ENCODE data around the gene ABCB8. TPM values are rescaled to one million over a fixed set of nuclear protein-coding genes. Genes with fewer than 3 reads are reported as not detected.

Gene ABCB8
- total and polyA plus RNA-seq, 2 of the 8 experiments (the other 6 are each of a cell fraction or from before 2014, with no cell fraction given) = 17.7 to 27.0 TPM

- Histone ChIP-seq H2BK120ac (replicated peaks; ENCODE audit: low read depth, low read length) (no peak overlapping the region), H3K23ac (ENCODE audit: insufficient read length) (no peak overlapping the region), H4K5ac (ENCODE audit: insufficient read length, low read depth, low read length) (no peak overlapping the region), H2BK15ac (ENCODE audit: low read length) (0 out of 2 replicates have a peak overlapping the region, but pooled peaks have one; percentile 18), H3K9ac (replicated peaks in 1 of 4; ENCODE audit: extremely low read depth in 1 of 4, low read depth in 3 of 4, low read length in 3 of 4) (no peak overlapping the region), H2AFZ (ENCODE audit: low read length) (no peak overlapping the region), H3K79me2 (ENCODE audit: control insufficient read depth in 1 of 2, insufficient read depth in 2 of 2, low read length in 2 of 2) (no peaks in the 10 kb centered on the region), H3K36me3 (ENCODE audit: control insufficient read depth in 2 of 4, insufficient read depth in 4 of 4, low read length in 3 of 4) (no peaks in the 10 kb centered on the region), H2BK5ac (ENCODE audit: low read depth, low read length) (peak overlapping the region; percentile 52; the same call in 1 of the 2 replicates), H3K56ac (replicated peaks; ENCODE audit: insufficient read length, low read depth, low read length) (no peak overlapping the region), H2AK5ac (ENCODE audit: low read depth, low read length) (no peak overlapping the region), H3K23me2 (ENCODE audit: low read depth, low read length) (peaks cover 5% of the 10 kb centered on the region; the same call in 1 of the 2 replicates), H3K4me3 (ENCODE audit: extremely low read depth in 1 of 4, insufficient read depth in 2 of 4, low read depth in 3 of 4, low read length in 4 of 4) (no peak overlapping the region), H3K9me3 (ENCODE audit: insufficient read depth in 2 of 2, low read depth in 1 of 2, low read length in 1 of 2) (no peaks in the 10 kb centered on the region), H3K4ac (replicated peaks; ENCODE audit: insufficient read length, low read depth, low read length) (no peak overlapping the region), H3K27ac (ENCODE audit: low read depth, low read length) (no peak overlapping the region), H3K79me1 (ENCODE audit: low read depth, low read length) (no peaks in the 10 kb centered on the region), H4K91ac (replicated peaks; ENCODE audit: insufficient read length, low read length) (peak overlapping the region; percentile 49), H4K20me1 (replicated peaks in 1 of 2; ENCODE audit: control insufficient read depth in 1 of 2, insufficient read depth in 2 of 2, low read length in 2 of 2) (no peaks in the 10 kb centered on the region), H2BK12ac (ENCODE audit: low read depth, low read length) (0 out of 2 replicates have a peak overlapping the region, but pooled peaks have one; percentile 43), H3K4me1 (replicated peaks in 1 of 4; ENCODE audit: control insufficient read depth in 3 of 4, insufficient read depth in 4 of 4, low read length in 3 of 4) (peaks cover 4 to 23% (median 13%) of the 10 kb centered on the region in 4 experiments), H3K4me2 (ENCODE audit: insufficient read depth in 1 of 2, low read depth in 2 of 2, low read length in 2 of 2) (no peak overlapping the region), H4K8ac (ENCODE audit: extremely low read depth, insufficient read depth, low read length) (no peak overlapping the region; the same call in 1 of the 2 replicates), H2BK20ac (ENCODE audit: low read length) (0 out of 2 replicates have a peak overlapping the region, but pooled peaks have one; percentile 18), H3K18ac (ENCODE audit: extremely low read depth, low read length) (no peak overlapping the region), H3K27me3 (replicated peaks in 1 of 4; ENCODE audit: control insufficient read depth in 3 of 4, extremely low read depth in 1 of 4, insufficient read depth in 3 of 4, low read length in 3 of 4) (no peaks in the 10 kb centered on the region), H3K14ac (ENCODE audit: insufficient read length) (no peak overlapping the region)
- POLR2A ChIA-PET (ENCODE audit: partially characterized antibody) = interaction anchor here (0.6 to 2.0 kb wide), 5 partner anchors 11 to 24 kb away, joined by 3 to 9 read pairs (median 3); no protein-coding TSS in a partner anchor
- TF ChIP-seq TAF7 (optimal IDR thresholded peaks at IDR 0.05; ENCODE audit: borderline replicate concordance, low read depth, low read length) = no peak
- TF ChIP-seq, protein P1, sequence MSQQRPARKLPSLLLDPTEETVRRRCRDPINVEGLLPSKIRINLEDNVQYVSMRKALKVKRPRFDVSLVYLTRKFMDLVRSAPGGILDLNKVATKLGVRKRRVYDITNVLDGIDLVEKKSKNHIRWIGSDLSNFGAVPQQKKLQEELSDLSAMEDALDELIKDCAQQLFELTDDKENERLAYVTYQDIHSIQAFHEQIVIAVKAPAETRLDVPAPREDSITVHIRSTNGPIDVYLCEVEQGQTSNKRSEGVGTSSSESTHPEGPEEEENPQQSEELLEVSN (IDR thresholded peaks at IDR 0.05) = 0 out of 2 replicates have a peak, but pooled peaks have one; percentile 14
- CTCF ChIA-PET (ENCODE audit: partially characterized antibody) = interaction anchor here (0.6 to 7.6 kb wide), 13 partner anchors 9 to 236 kb away, joined by 3 to 142 read pairs (median 6); no protein-coding TSS in a partner anchor
- 87% methylated on average over 18 of the region's 19 CpGs; no CpG with 5 or more reads in 1 of the 2 experiments for WGBS, 2 experiments (ENCODE audit: extremely low coverage in 1 of 2, insufficient coverage in 1 of 2, insufficient read length in 1 of 2, insufficient replicate concordance in 2 of 2, low coverage in 1 of 2, low lambda C conversion rate in 2 of 2, missing lambda C conversion rate in 1 of 2)
- FAIRE-seq = no peak
- no peak for DNase-seq (ENCODE audit: low read depth in 1 of 2, low spot score in 2 of 2)
Measured at GRCh38 chr7:150994838-150995510, 33.3 kb upstream of the ABCB8 start.
